Fibroblast of lung (primary cell): ENCODE data around the gene ARSA.

Source experiments
- EZH2 ChIP-seq: IDR thresholded peaks from 2 replicates; pipeline ENCODE4 v1.5.1; 2012; ENCODE audit warnings: low read length, control low read depth, mild to moderate bottlenecking; ENCODE audit errors: missing control alignments
- TF ChIP-seq, protein P1 (sequence below), 2 donors: IDR thresholded peaks in 1 of 2; conservative IDR thresholded peaks in 1 of 2; 1 replicate in 1 of 2; 2 replicates in 1 of 2; pipeline ENCODE4 v1.5.1; 2011 to 2012; ENCODE audit warnings: low read length in 2 of 2, control low read depth in 1 of 2, inconsistent platforms in 1 of 2, low read depth in 1 of 2, mild to moderate bottlenecking in 1 of 2

DNA sequence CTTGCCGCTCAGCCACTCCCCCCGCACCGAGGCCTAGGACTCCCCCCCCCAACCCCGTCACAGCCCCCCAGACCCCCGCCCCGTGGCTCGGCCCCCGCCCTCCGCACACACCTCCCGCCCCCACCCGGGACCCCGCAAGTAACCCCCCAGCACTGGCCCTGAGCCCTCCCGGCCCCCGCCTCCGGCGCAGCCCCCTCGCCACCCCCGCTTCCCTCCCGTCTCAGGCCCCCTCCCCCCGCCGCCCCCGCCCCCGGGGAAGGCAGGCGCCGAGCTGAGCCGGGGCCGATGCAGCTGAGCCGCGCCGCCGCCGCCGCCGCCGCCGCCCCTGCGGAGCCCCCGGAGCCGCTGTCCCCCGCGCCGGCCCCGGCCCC, 46.2 kb upstream of the ARSA start:
- TF ChIP-seq, protein P1, sequence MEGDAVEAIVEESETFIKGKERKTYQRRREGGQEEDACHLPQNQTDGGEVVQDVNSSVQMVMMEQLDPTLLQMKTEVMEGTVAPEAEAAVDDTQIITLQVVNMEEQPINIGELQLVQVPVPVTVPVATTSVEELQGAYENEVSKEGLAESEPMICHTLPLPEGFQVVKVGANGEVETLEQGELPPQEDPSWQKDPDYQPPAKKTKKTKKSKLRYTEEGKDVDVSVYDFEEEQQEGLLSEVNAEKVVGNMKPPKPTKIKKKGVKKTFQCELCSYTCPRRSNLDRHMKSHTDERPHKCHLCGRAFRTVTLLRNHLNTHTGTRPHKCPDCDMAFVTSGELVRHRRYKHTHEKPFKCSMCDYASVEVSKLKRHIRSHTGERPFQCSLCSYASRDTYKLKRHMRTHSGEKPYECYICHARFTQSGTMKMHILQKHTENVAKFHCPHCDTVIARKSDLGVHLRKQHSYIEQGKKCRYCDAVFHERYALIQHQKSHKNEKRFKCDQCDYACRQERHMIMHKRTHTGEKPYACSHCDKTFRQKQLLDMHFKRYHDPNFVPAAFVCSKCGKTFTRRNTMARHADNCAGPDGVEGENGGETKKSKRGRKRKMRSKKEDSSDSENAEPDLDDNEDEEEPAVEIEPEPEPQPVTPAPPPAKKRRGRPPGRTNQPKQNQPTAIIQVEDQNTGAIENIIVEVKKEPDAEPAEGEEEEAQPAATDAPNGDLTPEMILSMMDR (conservative IDR thresholded peaks at IDR 0.05 in 1 of 2, IDR thresholded peaks at IDR 0.05 in 1 of 2; ENCODE audit: low read depth in 1 of 2, low read length in 2 of 2) = no peak
- no peak for TF ChIP-seq EZH2
